Kidney (tissue), 14 donors: ENCODE measurements around the gene DNM3. TPM values are rescaled to one million over a fixed set of nuclear protein-coding genes. Genes with fewer than 3 reads are reported as not detected.
"Not testable (repeated sequence)": the region's sequence is repeated elsewhere in the genome, so short reads cannot be mapped to it uniquely, and the experiment has no call there.

ENCODE experiments used
- DNase-seq, 5 donors: peaks; one replicate each; pipeline ENCODE4 v3.0.0-alpha.2; 2013 to 2020
- FAIRE-seq: peaks from 2 replicates; lab custom pipeline; 2012; peaks lifted over from hg19 to GRCh38; lab: Jason Lieb, UNC
- H3K27ac ChIP-seq, 2 donors: one replicate each; pipeline ENCODE4 v1.7.0; 2013; ENCODE audit warnings: low read depth in 2 of 2, low read length in 2 of 2, inconsistent platforms in 1 of 2
- H3K27me3 ChIP-seq: one replicate; pipeline ENCODE4 v1.7.1; 2013; ENCODE audit warnings: low read length, inconsistent platforms; ENCODE audit not compliant: control insufficient read depth, insufficient read depth
- H3K36me3 ChIP-seq, 3 donors: one replicate each; pipeline versions ENCODE4 v1.7.0 to v1.7.1; 2013; ENCODE audit warnings: low read length in 3 of 3, control low read depth in 1 of 3, inconsistent platforms in 1 of 3; ENCODE audit not compliant: insufficient read depth in 3 of 3, control insufficient read depth in 2 of 3
- H3K4me1 ChIP-seq, 3 donors: one replicate each; pipeline versions ENCODE4 v1.7.0 to v1.7.1; 2013; ENCODE audit warnings: low read length in 3 of 3, inconsistent platforms in 1 of 3, low read depth in 1 of 3; ENCODE audit not compliant: control insufficient read depth in 2 of 3, insufficient read depth in 2 of 3
- H3K4me3 ChIP-seq, 3 donors: one replicate each; pipeline versions ENCODE4 v1.7.0 to v1.8.1; 2013; ENCODE audit warnings: low read length in 3 of 3, control low read depth in 1 of 3, inconsistent platforms in 1 of 3
- H3K9ac ChIP-seq, 3 donors: one replicate each; pipeline versions ENCODE4 v1.7.0 to v1.7.1; 2013; ENCODE audit warnings: low read length in 3 of 3, control low read depth in 1 of 3, inconsistent platforms in 1 of 3
- H3K9me3 ChIP-seq, 3 donors: one replicate each; pipeline versions ENCODE4 v1.7.0 to v1.7.1; 2013; ENCODE audit warnings: low read length in 3 of 3, control low read depth in 1 of 3, inconsistent platforms in 1 of 3; ENCODE audit not compliant: control insufficient read depth in 2 of 3, insufficient read depth in 1 of 3
- intact Hi-C: fragments of 100-400 bp; cut with DNase I; formaldehyde crosslinking; loops from one replicate; pipeline ENCODE4 v1.11.1; 2022
- polyA plus RNA-seq: library from polyadenylated mRNA; stranded (reverse); fragments of 350-450 nt; fragmentation: Illumina TruSeq; extraction: RNeasy Lipid Tissue Mini Kit (QIAGEN cat#74804); gene quantifications from one replicate; pipeline ENCODE4 v1.2.3, GENCODE V29; 2014; ENCODE audit warnings: low read depth, low replicate concordance; ENCODE audit not compliant: insufficient read depth
- total RNA-seq: library from RNA; stranded (reverse); fragmentation: NEBNext Ultra II Directional; extraction: Animal tissue kit (Norgen Biotek cat#: 25700); gene quantifications from one replicate; pipeline ENCODE4 v1.2.1, GENCODE V29; 2021
- TF ChIP-seq, protein P1 (sequence below): IDR thresholded peaks from 3 replicates; pipeline ENCODE4 v1.5.1; 2012; ENCODE audit warnings: mild to moderate bottlenecking, moderate library complexity, borderline replicate concordance; ENCODE audit not compliant: insufficient read depth; ENCODE audit errors: extremely low read depth
- donor health status: control.
- donor health status: control.
- donor health status: control.
- donor health status: control.
- donor health status: control.
- donor health status: DM: yes; HTN: yes; CAD: no.
- donor health status: Normal renal cell carcinoma (clear cell type).

Gene DNM3
- total and polyA plus RNA-seq, 2 donors from 2014 or later = 5.9 to 19.1 TPM

DNA sequence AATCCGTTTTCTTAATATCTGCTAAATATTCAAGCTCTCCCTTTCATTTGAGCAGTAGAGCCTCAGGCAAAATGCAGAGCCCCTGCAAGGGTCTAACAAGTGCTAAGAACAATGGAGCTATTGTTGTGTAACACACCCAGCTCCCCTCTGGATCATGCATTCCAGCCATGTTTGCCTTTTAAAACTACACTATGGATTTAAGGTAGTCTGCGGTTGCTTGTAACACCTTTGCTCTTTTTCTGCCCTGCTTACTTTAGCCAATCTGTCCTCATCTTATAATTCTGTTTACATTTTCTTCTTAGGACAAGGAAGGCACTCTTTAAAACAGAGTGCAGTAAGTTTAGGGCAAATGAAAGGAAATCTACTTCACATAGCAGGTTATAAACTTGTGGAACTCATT, 519.2 kb downstream of the DNM3 start:
- Histone ChIP-seq H3K36me3 (no peaks in the 10 kb centered on the region), H3K27me3 (no peaks in the 10 kb centered on the region), H3K9ac (no peak overlapping the region), H3K27ac (peak overlapping the region; percentile 36 to 56), H3K4me3 (no peak overlapping the region), H3K4me1 (peaks cover 12 to 29% (median 21%) of the 10 kb centered on the region in 3 donors), H3K9me3 (no peaks in the 10 kb centered on the region)
- FAIRE-seq = no peak
- intact Hi-C loops = no loop called here
- TF ChIP-seq, protein P1, sequence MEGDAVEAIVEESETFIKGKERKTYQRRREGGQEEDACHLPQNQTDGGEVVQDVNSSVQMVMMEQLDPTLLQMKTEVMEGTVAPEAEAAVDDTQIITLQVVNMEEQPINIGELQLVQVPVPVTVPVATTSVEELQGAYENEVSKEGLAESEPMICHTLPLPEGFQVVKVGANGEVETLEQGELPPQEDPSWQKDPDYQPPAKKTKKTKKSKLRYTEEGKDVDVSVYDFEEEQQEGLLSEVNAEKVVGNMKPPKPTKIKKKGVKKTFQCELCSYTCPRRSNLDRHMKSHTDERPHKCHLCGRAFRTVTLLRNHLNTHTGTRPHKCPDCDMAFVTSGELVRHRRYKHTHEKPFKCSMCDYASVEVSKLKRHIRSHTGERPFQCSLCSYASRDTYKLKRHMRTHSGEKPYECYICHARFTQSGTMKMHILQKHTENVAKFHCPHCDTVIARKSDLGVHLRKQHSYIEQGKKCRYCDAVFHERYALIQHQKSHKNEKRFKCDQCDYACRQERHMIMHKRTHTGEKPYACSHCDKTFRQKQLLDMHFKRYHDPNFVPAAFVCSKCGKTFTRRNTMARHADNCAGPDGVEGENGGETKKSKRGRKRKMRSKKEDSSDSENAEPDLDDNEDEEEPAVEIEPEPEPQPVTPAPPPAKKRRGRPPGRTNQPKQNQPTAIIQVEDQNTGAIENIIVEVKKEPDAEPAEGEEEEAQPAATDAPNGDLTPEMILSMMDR = no peak
- peak in 4 of 5 donors; percentile 50 to 78 (median 62) for DNase-seq

DNA sequence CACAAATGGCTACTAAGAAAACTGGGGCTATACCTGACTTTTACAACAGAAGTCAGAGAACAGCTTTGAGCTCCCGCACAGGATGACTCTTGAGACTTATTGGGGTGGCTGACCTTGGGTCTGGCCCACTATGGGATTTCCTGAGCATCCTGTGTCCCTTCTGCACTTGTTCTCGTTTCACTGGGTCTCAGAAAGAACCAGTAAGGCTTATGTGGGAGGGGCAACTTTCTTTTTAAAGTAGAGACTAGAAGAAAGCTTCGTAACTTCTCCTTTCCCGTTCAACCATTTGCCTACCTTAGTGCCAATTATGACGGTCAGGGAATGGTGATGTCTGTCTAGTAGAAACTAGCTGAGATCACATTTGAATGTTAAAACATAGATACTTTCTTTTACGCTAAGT, 519.7 kb downstream of the DNM3 start:
- FAIRE-seq (no peak), DNase-seq (peak in 1 of 5 donors; percentile 38)
- H3K9me3 ChIP-seq = no peaks in the 10 kb centered on the region
- intact Hi-C loops = no loop called here
- no peak overlapping the region for H3K9ac ChIP-seq
- no peak overlapping the region for H3K4me3 ChIP-seq
- H3K36me3 ChIP-seq = no peaks in the 10 kb centered on the region
- peak overlapping the region in 1 of 2 donors; percentile 56 for H3K27ac ChIP-seq
- no peaks in the 10 kb centered on the region for H3K27me3 ChIP-seq
- TF ChIP-seq, protein P1 = no peak
- H3K4me1 ChIP-seq = peaks cover 12 to 29% (median 21%) of the 10 kb centered on the region in 3 donors

DNA sequence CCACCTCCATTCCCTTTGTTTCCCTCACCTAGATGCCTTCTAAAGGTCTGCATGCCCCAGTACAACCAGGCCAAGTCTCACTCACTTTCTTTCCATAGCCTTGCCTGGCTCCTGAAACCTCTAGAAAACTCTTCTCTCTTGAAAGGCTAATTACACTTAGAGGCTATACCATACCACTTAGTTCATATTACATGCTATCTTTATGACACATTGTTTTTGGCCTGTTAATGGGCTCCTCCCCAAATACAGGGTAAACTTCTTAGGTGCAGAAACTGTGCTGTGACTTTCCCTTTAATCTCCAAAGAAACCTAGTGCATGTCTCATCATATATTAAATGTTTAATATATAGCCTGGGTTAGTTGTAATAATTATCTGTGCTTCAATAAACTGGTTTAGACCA, 522.6 kb downstream of the DNM3 start:
- Histone ChIP-seq H3K27me3 (no peaks in the 10 kb centered on the region), H3K4me3 (no peak overlapping the region), H3K9ac (no peak overlapping the region), H3K9me3 (peaks cover 0 to 13% (median 0%) of the 10 kb centered on the region in 3 donors), H3K27ac (no peak overlapping the region), H3K36me3 (no peaks in the 10 kb centered on the region), H3K4me1 (peaks cover 5 to 14% (median 12%) of the 10 kb centered on the region in 3 donors)
- intact Hi-C loops = no loop called here
- TF ChIP-seq, protein P1 = no peak
- FAIRE-seq = no peak
- no peak for DNase-seq

DNA sequence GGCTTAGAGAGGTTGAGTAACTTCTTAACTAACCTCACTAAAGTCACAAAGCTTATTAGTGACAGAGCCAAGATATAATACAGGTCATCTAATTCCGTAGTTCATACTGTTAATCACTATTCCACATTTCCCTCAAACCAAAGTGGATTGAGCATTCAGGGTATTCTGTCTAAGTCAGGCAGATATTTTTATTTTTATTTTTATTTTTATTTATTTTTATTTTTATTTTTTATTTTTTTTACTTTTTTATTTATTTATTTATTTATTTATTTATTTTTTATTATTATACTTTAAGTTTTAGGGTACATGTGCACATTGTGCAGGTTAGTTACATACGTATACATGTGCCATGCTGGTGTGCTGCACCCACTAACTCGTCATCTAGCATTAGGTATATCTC, 530.3 kb downstream of the DNM3 start:
- intact Hi-C loops = not testable (repeated sequence)

More for the DNA sequence above, 530.3 kb downstream of the DNM3 start:
- peaks cover 0 to 13% (median 0%) of the 10 kb centered on the region in 3 donors for H3K9me3 ChIP-seq
- H3K4me1 ChIP-seq, H3K4me3 ChIP-seq, H3K9ac ChIP-seq, H3K27ac ChIP-seq, FAIRE-seq, H3K27me3 ChIP-seq, H3K36me3 ChIP-seq, DNase-seq: not testable (repeated sequence)
